HG03025 (cell line): Measurements from ENCODE around the gene CALCR.
"Not testable (repeated sequence)": the region's sequence is repeated elsewhere in the genome, so short reads cannot be mapped to it uniquely, and the experiment has no call there.

ENCODE experiments used
- ATAC-seq: cut with Tn5 transposase; IDR thresholded peaks from one replicate; pipeline ENCODE4 v1.9.1; 2021; ENCODE audit warnings: mild to moderate bottlenecking, moderate library complexity; ENCODE audit not compliant: unreplicated experiment, low FRiP score

CALCR gene

DNA sequence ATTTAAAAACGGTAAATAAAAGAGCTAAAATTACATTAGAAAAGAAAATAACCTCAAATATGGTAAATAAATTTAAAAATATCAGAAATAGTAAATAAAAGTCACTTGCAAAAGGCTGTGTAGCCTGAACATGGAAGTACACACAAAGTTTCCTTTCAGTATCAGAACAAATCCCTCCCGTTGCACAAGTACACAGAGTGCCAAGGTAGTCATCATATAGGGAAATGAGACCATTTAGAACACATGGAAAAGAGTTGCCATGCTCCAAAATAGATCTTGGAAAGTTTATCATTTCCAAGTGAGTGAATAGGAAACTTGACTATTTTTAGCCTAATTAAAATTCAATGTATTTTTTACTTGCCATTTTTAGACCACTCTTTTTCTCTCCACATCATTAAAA lies 11.6 kb downstream of the CALCR start:
- ATAC-seq = no peak

DNA sequence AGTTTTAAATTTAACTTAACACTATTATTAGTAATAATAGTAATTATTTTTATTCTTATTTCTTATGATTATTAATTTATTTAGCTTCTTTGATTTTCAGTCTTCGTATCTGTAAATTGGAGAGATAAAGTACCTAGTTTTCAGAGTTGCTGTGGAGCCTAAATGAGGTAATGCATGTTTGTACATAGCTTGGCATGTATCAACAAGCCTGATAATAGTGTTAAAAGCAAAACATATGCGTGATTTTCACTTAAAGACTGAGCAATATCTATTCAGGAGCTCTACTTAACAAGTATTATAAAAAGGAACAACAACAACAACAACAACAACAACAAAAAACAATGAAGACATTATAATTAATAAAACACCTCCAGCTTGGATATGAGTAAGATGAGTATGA lies 12.4 kb downstream of the CALCR start:
- no peak for ATAC-seq

DNA sequence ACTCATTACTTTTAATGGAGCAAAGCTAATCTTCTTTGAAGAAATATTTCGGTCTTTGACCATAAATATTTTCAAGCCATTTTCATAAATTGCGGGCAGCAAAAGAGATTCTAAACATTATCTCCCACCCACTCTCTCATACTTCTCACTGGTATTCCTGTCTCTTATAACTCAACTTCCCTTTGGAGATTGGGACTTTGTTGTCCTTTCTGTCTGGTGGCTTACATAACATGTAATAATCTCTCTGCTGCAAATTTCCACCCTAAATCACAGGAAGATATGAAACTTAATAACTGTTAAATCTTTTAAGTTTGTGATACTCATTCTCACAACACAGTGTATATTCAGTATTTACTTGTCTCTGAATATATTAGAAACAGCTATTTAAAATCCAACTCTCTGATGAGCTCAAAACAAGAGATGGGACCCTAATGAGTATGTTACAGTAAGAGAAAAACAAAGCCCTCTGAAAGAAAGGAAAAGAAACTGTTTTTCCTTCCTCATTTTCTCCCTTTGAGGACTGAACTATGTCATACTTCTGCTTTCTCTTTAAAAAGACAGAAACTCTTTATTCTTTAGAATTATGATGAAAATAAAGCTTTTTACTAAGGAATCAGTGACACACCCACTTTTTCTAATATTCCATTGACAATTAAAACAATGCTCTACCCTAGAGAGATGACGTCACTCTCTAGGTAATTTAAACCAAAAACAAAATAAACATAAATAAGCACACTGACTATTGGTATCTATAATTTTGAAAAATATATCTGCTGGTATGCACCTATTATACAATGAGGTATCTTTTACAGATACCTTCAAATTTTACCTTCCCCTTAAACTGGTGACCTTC lies 14.7 kb downstream of the CALCR start:
- no peak for ATAC-seq

DNA sequence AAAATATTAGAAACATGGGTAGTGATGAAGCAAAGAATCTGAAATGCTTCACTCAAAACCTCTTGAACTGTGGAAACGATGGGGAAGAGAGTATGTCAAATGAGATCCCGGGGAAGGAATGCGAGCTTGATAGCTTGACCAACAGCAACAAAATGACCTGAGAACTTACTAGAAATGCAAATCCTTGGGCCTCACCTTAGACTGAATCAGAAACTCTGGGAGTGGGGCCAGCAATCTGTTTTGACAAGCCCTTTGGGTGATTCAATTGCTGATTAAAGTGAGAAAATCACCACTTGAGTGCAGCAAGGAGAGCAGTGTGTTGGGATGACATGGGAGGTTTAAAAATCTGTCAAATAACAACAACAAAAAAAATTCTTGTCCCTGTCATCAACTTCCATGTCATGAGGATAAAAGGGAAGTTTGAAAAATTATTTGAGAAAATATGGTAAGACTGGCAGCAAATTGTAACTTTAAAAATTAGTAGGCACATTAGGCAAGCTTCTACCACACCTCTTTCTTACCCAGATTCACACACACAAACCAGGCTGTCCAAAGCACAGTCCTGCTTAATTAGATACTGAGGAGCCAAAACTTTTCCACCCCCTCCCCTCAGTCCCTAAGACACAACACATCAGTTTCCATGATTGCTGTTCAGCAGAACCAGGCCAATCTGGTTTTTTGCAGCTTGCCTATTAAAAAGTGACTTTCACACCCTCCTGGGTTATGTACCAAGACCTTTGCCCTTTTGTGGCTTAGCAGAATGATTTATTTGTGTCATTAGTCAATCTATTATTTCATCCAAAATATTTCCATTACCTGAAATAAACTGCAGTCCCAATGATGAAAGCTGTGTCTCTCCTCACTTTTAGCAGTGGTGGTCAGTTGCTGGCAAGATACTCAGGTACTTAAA lies 15.6 kb downstream of the CALCR start:
- no peak for ATAC-seq

DNA sequence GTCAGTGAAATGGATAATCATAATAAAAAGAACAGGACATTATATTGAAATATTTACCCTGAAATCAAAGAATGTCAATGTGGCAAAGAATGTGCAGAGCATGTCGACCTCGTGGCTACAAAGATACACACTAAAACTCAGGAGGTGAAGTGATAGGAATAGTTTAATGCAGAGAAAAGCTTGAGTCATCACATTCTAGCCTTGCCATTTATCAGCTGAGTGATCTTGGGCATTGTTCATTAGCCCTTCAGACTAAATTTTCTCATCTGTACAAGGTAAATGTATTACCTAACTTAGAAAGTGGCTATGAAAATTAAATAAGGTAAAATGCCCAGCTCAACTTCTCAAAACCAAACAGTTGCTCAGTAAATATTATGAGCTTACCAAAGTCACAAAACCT lies 22.6 kb downstream of the CALCR start:
- no peak for ATAC-seq

DNA sequence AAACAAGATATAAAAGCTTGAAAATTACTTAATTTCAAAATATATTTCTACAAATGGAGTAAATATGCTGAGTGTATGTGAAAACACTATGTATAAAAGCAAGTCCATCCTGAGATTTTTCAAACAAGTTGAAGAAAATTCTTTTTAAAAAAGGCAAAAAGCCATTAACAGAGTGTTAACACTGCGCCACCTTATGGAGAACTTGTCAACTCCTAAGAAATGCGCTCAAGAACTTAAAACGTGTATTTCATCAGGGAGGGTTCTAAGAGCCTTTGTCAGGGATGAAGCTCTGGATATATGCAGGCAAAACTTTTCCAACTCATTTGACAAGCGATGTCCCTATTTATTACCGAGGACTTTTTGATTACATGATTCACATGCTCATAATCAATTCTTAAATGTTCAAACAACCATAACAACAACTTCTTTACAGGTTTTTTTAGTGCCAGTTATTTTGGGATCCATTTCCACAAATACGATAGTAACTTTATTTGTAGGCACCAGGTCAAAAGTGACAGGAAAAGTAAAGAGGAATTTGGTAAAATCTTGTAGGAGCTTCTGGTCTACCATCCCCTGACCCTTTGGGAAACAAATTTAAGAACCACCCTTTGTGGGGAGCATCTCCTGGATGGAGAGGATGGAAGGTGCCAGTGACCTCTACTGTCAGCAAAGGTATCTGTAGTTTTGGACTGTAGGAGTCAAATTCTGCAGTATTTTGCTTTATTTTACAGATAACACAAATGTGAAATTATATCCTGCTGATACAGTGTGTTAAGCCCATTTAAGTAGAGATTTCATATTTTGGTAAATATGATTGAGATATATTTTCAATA lies 23.2 kb downstream of the CALCR start:
- no peak for ATAC-seq

DNA sequence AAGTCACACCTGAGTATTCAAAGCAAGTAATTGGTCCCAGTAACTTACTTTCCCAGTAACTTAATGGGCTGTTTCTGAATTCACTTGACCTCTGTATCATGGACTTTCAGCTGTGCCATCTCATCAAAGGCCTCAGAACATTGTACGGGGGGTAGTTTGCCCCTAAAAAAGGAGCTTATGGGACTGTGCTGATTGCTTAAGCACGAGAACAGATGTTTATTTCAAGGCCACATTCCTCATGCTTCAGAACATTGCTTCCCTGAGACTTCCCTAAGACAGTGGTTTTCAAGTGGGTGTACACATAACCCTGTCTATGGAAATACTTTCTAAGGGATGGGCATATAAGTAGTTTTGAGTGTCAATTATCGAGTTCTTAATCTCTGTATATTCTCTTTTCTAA lies 26.8 kb downstream of the CALCR start:
- ATAC-seq = no peak

DNA sequence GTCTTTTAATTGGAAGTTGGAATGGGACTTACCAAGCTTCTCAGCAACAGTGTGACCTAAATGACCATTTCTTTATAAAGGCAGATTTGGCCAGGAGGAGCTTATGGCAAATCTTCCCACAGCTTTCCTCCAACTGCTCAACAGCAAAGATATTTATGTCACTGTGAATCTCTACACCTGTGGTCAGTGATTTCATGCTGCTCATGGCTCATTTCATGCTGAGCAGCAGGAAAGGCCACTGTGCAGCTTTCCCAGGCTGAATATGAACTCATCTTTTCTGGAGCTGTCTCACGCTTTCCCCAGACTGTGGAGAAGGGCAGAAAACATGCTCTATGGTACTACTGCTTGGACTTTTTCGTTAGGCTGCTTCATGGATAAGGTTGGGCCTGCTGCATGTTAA lies 29.8 kb downstream of the CALCR start:
- no peak for ATAC-seq

DNA sequence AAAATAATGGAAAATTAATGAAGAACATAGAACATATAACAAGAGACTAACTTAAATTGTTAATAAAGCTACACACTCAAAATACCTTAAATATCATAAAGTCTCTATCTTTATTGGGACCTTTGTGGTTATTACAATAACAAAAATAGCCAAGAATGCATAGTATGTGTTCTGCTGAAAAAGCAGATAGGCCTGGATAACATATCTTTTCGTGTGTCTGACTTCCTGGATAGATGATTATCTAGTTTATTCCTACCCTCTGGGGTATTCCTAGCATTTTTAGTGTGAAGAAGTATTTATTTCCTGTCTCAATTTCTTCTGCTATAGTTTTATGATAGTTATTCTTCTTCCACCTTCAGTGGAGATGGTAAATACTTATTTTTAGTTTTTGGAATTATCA lies 36.5 kb downstream of the CALCR start:
- no peak for ATAC-seq

DNA sequence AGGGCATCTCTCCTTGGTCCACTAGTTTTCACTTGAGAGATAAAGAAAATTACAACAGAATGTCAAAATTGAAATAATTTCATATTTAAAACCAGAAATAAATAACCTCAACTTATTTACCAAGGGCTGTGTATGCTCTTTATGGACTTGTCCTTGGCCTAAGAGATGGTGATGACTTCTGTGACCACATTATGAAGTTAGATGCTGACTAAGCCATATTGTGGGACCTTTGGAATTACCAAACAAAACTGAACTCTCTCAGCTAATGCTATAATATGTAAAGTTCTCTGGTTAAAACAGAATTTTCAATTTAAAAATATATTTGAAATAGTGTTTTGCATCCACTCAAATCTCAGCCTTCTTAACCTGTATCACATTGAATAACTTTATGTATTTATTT lies 38.9 kb downstream of the CALCR start:
- no peak for ATAC-seq

DNA sequence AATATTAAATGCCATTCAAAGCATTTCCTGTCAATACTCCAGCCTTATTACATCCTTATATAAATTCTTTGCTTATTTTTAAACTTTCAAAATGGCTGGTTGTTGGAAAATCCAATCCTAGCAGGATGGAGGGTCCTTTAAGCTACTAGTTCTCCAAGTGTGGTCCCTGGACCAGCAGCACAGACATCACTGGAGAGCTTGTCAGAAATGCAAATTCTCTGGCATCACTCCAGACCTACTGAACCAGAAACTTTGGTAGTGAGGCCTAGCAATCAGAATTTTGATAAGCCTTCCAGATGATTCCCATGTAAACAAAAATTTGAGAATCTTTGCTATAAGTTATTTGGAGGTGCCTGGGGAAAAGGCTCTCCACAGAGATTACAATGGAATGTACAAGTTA lies 43.8 kb downstream of the CALCR start:
- no peak for ATAC-seq

DNA sequence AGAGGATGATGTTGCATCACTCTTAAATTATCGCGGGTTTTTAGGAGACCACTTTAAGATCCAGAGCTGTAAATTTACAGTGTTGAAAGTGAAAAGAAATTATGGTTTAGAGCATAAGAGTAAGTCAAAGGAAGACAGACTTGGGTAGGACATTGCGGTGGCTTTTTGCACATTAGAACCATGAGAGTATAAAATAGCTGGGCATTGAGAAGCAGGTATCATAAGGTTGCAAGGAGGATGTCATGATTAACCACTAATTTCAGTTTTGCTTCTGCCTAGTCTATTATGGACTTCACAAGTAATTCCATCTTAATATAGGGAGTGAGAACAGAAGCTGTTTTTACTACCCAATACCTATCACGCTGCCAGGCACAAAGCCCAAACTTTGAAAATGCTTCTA lies 57.7 kb downstream of the CALCR start:
- ATAC-seq = no peak

DNA sequence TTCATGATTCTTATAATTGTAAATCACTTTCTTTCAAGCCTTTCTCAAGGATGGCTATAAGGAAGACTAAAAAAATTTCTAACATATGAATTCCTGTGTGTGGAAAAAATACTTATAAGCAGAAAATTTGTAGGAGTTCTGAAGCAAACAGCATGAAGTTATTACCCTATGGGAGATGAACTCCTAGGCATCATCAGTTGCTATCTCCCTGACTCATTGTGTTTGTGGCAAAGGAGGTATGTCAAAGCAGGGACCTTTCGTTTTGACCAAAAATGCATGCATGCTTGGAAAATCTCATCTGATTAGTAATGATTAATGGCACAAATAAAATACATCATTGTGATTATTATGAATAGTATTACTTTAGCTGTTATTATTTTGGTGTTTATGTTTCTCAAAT lies 59.4 kb downstream of the CALCR start:
- ATAC-seq = no peak

DNA sequence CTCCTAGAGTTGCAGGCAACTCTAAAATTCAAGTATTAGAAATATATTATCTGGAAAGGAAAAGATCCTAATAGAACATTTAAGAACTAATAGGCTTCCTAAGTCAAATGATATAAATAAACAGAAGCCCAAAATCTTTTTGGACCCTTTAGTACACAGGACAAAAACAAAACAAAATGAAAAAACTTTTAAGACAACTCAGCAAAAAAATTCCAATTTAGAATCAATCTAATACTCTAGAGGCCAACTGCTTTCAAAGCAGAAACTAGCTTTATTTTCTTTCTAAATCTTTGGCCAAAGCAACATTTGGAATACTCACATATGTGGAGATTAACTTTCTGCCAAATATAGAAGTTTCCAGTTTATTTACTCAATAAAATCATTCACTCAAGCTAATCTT lies 65.2 kb downstream of the CALCR start:
- ATAC-seq = no peak

DNA sequence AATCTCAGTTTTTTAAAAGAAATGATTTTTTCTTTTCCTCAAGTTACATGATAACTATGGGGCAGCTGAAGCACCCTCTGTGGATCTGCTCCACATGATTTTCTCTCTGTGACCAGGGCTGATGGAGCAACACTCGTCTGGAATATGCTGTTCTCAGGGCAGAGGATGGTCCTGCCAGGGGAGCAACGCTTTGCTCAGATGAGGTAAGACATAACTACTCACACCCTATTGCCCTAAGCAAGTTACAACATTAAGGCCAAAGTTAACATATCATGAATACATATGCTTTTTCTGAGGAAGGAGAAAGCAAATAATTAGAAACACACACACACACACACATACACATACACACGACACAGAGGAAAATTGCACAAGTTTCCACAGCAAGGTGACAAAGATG lies 71.4 kb downstream of the CALCR start:
- no peak for ATAC-seq

DNA sequence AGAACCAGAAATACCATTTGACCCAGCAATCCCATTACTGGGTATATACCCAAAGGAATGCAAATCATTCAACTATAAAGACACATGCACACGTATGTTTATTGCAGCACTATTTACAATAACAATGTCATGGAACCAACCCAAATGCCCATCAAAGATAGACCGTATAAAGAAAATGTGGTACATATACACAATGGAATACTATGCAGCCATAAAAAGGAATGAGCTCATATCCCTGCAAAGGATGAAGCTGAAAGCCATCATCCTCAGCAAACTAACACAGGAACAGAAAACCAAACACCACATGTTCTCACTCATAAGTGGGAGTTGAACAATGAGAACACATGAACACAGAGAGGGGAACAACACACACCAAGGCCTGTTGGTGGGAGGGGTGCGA lies 82.7 kb downstream of the CALCR start:
- ATAC-seq = not testable (repeated sequence)

DNA sequence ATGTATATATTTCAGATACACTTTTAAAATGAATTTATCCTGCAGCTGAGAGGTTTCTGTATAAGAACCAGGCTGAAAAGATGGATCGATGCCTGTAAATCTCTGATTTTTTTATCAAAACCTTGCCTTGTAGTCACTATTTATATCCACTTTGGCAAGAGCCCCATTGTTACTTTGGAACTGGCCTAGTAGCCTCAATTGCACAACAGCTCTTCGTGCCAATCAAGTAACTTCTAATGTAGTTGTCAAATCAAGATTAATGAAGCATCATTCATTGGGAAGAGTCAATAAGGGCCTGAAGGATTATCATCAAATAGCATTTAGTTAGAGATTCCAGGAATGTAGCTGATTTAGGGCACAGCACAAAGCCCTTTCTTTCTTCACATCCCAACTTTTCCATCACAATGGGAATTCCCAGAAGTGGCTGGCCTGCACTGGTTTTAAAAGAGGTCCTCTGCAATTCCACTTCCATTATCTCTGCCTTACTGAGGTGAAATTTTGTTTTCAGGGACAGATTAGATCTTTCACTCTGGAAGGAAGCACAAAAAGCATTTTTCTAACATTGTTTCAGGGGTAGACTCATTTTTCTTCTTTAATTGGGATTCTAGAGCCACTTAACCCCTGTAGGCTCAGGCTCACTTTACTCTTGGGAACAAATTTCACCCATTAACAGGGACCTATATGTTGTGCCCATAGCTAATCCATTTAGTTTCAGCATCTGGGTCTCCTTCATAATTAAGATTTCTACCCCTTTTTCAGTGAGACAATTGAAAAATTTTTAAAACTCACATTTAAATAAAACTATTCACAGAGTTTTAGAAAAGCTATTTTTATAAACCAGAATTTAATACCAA lies 97.8 kb downstream of the CALCR start:
- ATAC-seq = no peak

DNA sequence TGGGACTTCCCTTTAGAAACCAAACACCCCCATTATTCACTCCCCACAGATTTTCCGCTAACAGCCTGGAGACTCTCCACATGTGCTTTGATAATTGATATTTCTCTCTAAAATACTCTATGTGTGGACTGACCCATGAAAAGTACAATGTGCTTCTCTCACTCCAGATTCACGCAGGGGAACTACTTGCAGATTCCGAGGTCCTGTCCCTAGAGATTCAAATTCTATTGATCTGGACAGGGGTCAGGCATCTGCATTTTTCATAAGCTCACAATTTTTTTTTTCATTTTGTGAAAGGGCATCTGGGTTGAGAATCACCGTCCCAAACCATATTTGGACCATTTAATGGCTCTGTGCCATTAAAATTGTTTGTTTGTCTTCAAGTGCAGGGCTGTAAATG lies 98.7 kb downstream of the CALCR start:
- ATAC-seq = no peak

DNA sequence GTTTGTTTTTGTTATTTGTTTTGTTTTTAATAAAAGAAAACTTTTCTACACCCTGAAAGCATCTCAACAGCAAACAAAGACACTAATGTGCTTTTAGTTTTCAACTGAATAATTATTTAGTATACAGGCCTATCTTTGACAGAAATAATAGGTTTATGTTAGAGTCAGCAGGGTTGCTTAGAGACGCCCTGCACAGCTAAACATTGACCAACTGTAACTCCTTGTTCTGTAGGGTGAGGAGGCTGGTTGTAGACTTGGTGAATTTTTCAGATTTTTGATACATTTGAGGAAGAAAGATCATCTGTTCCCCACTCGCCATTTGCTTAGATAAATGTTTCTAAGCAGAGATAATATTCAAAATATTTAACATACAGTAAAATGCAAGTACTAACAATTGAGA lies 103.1 kb downstream of the CALCR start:
- ATAC-seq = no peak

DNA sequence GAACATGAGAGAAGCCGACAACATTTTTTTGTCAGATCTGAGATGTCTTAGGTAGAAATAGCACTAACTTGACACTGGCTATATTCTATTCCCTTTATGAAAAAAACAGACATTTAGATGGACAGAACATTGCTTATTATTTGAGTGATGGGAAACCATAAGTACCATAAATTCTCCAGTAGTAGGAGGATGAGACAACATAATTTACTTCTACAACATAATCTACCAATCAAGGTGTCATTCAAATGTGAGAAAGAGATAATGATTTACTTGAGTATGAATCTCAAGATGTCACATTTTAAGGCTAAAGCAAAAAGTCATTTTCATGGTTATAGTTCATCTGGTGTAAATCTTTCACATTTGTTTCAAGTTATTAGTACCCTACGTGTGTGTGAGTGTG lies 110.8 kb downstream of the CALCR start:
- ATAC-seq = no peak
